CD4-positive, alpha-beta T cell treated with Interleukin-15 for 4 hours (primary cell): ENCODE measurements around the gene ITCH.
A peak's percentile ranks its signal among the peaks of the same experiment; 100 is the strongest.
"Not testable (repeated sequence)": the region's sequence is repeated elsewhere in the genome, so short reads cannot be mapped to it uniquely, and the experiment has no call there.

Experiments used
- DNase-seq: peaks from one replicate; pipeline ENCODE4 v3.0.0-alpha.2; 2020; ENCODE audit warnings: low spot score

ITCH gene

DNA sequence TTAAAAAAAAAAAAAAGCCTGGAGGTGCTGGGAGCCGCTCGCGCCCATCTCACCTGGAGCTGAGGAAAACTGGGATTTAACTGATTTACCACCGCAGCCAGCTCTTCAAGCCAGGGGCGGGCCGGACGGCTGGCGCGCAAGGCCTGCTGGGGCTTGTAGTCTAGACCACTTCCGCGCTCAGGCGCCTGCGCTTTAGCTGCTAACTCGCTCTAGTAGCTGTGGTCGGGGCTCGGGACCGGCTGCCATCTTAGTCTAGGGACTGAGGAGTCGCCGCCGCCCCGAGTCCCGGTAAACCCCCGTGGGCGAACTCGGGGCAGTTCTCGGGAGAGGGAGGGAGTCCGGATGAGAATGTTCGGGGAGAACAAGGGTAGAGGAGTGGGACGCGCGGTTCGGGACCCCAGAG, at the start of gene ITCH:
Gene ITCH (plus strand): TSS at position 212 of the 403 bp plus-strand sequence. CDS start 30,539 bp downstream, outside the sequence.
- DNase-seq, result peak; percentile 90

DNA sequence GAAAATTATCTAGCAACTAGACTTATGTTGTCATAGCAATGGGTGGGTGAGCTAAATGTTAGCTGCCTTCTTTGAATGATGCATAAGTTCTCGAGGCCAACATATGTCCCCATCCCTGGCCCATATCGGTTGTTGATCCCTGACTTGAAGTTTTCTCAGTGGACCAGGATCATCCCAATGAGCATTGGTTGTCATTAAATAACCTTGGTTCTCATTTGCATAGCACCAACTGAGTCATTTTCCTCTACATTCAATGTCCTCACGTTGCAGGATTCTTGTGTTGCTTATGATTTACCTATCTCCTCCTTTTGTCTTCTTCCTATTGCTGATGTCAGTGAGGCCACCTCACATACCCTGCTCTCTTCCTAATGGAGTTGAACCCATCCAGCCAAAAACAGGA, 47.8 kb upstream of the ITCH start:
- no peak for DNase-seq

- DNase-seq, result no peak
Measured at GRCh38 chr20:34316196-34316814, 46.8 kb upstream of the ITCH start.

DNA sequence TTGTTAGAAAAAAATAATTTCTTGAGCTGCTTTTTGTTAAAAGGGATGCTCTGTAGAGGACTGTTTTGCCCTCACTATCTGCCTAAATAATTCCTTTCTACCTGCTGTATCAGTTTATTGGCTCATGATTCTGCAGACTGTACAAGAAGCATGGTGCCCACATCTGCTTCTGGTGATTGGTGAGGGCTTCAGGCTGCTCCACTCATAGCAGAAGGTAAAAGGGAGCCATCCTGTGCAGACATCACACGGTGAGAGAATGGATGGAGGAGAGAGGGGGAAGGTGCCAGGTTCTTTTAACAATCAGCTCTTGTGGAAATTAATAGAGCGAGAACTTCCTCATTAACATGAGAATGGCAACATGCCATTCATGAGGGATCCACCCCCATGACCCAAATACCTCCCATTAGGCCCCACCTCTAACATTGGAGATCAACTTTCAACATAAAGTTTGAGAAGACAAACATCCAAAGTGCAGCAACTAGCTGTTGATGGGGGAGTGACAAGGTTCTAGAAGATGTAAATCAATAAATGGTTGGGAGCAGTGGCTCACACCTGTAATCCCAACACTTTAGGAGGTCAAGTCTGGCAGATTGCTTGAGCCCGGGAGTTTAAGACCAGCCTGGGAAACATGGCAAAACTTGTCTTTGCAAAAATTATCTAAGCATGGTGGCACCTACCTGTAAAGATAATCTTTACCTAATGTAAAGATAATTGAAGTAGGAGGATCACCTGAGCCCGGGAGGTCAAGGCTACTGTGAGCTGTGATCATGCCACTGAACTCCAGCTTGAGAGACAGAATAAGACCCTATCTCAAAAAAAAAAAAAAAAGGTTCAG, 44.2 kb upstream of the ITCH start:
- no peak for DNase-seq

- DNase-seq, result no peak
Measured at GRCh38 chr20:34320861-34321260, 42.2 kb upstream of the ITCH start.

GRCh38 chr20:34322267-34323105, 40.6 kb upstream of the ITCH start:
- DNase-seq, result no peak

DNA sequence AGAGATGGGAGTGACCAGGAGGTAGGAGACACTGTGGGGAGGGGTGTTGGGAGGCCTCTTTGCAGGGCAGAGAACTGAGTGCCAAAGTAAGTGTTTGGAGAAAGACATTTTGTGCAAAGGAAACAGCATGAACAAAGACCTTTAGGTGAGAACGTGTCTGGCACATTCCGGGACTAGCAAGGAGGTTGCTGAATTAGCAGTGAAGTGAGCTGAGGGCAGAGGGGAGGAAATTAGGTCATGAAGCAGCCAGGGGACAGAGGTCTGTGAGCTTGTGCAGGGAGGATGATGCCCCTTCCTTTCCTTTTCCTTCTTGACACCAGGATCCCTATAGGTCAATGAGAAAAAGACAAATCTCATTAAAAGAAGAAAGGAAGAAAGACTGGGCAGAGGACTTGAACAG, 38.5 kb upstream of the ITCH start:
- DNase-seq, result no peak

- not testable (repeated sequence) for DNase-seq
Measured at GRCh38 chr20:34328207-34328606, 34.9 kb upstream of the ITCH start.

GRCh38 chr20:34328928-34329677, 34.0 kb upstream of the ITCH start:
- no peak for DNase-seq

- DNase-seq, result not testable (repeated sequence)
Measured at GRCh38 chr20:34330861-34331544, 32.1 kb upstream of the ITCH start.

GRCh38 chr20:34331838-34332237, 31.2 kb upstream of the ITCH start:
- no peak for DNase-seq

DNA sequence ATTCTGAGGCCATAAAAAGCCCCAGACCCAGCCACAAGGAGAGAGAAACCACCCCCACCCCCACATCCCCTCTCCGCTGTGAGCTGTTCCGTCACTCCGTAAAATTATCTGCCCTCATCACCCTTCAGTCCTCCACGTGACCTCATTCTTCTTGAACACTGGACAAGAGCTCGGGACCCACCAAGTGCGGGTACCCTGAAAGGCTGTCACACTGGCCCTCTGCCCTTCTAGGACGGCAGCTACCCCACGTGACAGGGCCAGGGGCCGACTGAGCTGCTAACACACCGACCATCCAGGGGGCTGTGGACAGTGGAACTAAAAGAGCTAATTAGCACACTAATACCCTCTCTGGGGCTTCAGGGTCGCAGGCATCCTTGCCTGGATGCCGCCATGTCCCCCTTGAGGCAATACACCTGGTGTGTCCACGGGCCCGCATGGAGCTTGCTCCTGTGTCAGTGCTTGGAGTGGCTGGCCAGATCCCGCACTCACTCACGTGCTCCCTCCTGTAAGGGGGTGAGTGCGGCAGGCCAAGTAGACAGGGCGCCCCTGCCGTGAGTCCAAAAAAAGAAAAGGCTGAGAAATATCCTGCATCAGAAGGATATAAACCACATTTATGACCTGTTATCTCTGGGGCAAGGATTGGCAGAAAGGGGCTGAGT, 30.7 kb upstream of the ITCH start:
- DNase-seq, result no peak

GRCh38 chr20:34333786-34334185, 29.3 kb upstream of the ITCH start:
- DNase-seq, result no peak

DNA sequence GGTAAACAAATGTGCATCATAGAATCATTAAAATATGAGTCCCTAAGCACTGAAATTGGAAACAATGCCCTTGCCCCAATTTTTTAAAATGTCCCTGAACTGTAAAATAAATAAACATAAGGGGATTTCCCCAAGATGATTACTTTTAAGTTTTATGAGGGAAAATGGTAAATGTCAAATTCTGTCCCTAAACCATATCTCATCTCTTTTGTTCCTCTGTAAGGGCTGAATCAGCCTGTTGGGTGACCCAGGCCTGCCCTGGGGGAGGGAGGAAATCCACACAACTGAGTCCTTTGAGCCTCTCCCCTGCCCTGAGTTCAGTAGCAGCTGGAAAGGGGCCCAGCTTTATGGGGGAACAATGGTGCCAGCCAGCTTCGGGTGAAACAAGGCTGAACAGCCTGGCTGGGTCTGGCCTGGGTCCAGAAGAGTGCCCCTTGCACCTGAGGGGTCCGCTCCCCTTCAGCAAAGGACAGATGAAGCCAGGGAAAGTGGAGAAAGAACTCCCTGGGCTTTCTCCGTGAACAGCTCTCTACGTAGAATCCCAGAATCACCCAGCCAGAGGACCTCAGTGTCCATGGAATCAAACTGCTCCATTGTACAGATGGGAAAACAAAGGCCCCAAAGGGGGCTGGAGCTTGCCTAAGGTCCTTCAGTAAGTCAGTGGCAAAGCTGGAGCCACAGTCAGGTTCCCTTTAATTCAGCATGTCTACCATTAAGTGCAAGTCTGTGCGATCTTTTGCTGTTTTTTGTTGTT, 28.2 kb upstream of the ITCH start:
- DNase-seq, result no peak

GRCh38 chr20:34337544-34337943, 25.5 kb upstream of the ITCH start:
- DNase-seq, result no peak

GRCh38 chr20:34337982-34338726, 24.9 kb upstream of the ITCH start:
- no peak for DNase-seq

DNA sequence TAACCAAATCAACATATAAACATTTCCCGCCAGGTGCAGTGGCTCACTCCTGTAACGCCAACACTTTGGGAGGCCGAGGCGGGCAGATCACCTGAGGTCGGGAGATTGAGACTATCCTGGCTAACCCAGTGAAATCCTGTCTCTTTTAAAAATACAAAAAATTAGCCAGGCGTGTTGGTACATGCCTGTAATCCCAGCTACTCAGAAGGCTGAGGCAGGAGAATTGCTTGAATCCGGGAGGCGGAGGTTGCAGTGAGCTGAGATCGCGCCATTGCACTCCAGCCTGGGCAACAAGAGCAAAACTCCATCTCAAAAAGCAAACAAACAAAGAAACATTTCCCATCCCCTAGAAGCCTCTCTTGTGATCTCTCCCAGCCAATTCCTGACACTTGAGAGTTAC, 22.3 kb upstream of the ITCH start:
- not testable (repeated sequence) for DNase-seq

GRCh38 chr20:34341199-34341598, 21.9 kb upstream of the ITCH start:
- not testable (repeated sequence) for DNase-seq
